Trophoblast cell (in vitro differentiated cells and primary cell): ENCODE measurements around the gene DDHD1.

Source experiments
- DNase-seq, 2 donors: peaks; one replicate each; pipeline ENCODE4 v3.0.0-alpha.2; 2016
- H2AFZ ChIP-seq: 2 replicates; pipeline ENCODE4 v1.6.1; 2013; ENCODE audit warnings: low read length, moderate library complexity, mild to moderate bottlenecking; ENCODE audit not compliant: insufficient read depth, poor library complexity
- H2AK5ac ChIP-seq: 2 replicates; pipeline ENCODE4 v1.6.1; 2013; ENCODE audit warnings: mild to moderate bottlenecking, low read length
- H2BK120ac ChIP-seq: 2 replicates; pipeline ENCODE4 v1.6.1; 2013; ENCODE audit warnings: low read length, mild to moderate bottlenecking, moderate library complexity; ENCODE audit not compliant: insufficient read depth, poor library complexity
- H2BK12ac ChIP-seq: 2 replicates; pipeline ENCODE4 v1.6.1; 2013; ENCODE audit warnings: mild to moderate bottlenecking, low read length, moderate library complexity
- H2BK5ac ChIP-seq: 2 replicates; pipeline ENCODE4 v1.6.1; 2013; ENCODE audit warnings: low read length, low read depth, moderate library complexity, mild to moderate bottlenecking; ENCODE audit not compliant: poor library complexity
- H3K14ac ChIP-seq: 2 replicates; pipeline ENCODE4 v1.6.1; 2013; ENCODE audit warnings: mild to moderate bottlenecking, low read length
- H3K18ac ChIP-seq: 2 replicates; pipeline ENCODE4 v1.6.1; 2013; ENCODE audit warnings: mild to moderate bottlenecking, low read length
- H3K23ac ChIP-seq: 2 replicates; pipeline ENCODE4 v1.6.1; 2013; ENCODE audit warnings: low read length
- H3K27ac ChIP-seq: 2 replicates; pipeline ENCODE4 v1.5.1; 2013; ENCODE audit warnings: low read depth, mild to moderate bottlenecking, inconsistent platforms, low read length, moderate library complexity
- H3K27me3 ChIP-seq: 2 replicates; pipeline ENCODE4 v1.6.1; 2013; ENCODE audit warnings: inconsistent platforms, mild to moderate bottlenecking, low read length, moderate library complexity; ENCODE audit not compliant: insufficient read depth
- H3K36me3 ChIP-seq, 2 experiments: 1 replicate in 1 of 2; 2 replicates in 1 of 2; pipeline ENCODE4 v1.6.1; 2013; ENCODE audit warnings: low read length in 2 of 2, mild to moderate bottlenecking in 2 of 2, moderate library complexity in 1 of 2; ENCODE audit not compliant: insufficient read depth in 2 of 2, control insufficient read depth in 1 of 2
- H3K4ac ChIP-seq: 2 replicates; pipeline ENCODE4 v1.6.1; 2013; ENCODE audit warnings: low read depth, mild to moderate bottlenecking, low read length, moderate library complexity
- H3K4me1 ChIP-seq, 2 experiments: 1 replicate in 1 of 2; 2 replicates in 1 of 2; pipeline ENCODE4 v1.6.1; 2013; ENCODE audit warnings: low read length in 2 of 2, mild to moderate bottlenecking in 2 of 2, moderate library complexity in 1 of 2; ENCODE audit not compliant: insufficient read depth in 2 of 2, control insufficient read depth in 1 of 2
- H3K4me2 ChIP-seq: 2 replicates; pipeline ENCODE4 v1.6.1; 2013; ENCODE audit warnings: inconsistent platforms, mild to moderate bottlenecking, low read length, moderate library complexity
- H3K4me3 ChIP-seq: 2 replicates; pipeline ENCODE4 v1.5.1; 2013; ENCODE audit warnings: mild to moderate bottlenecking, low read depth, low read length, inconsistent platforms
- H3K79me1 ChIP-seq: one replicate; pipeline ENCODE4 v1.6.1; 2013; ENCODE audit warnings: low read length
- H3K79me2 ChIP-seq: 2 replicates; pipeline ENCODE4 v1.6.1; 2013; ENCODE audit warnings: low read length, mild to moderate bottlenecking; ENCODE audit not compliant: control insufficient read depth, insufficient read depth, poor library complexity
- H3K9ac ChIP-seq: 2 replicates; pipeline ENCODE4 v1.6.1; 2013; ENCODE audit warnings: mild to moderate bottlenecking, low read length
- H3K9me3 ChIP-seq: 2 replicates; pipeline ENCODE4 v1.6.1; 2013; ENCODE audit warnings: low read depth, mild to moderate bottlenecking, control low read depth, inconsistent platforms, low read length; ENCODE audit not compliant: insufficient read depth
- H4K12ac ChIP-seq: 2 replicates; pipeline ENCODE4 v1.6.1; 2013; ENCODE audit warnings: low read depth, mild to moderate bottlenecking, low read length, moderate library complexity
- H4K8ac ChIP-seq: 2 replicates; pipeline ENCODE4 v1.6.1; 2013; ENCODE audit warnings: low read depth, mild to moderate bottlenecking, low read length, moderate library complexity
- H4K91ac ChIP-seq: one replicate; pipeline ENCODE4 v1.6.1; 2013; ENCODE audit warnings: low read depth, mild to moderate bottlenecking, low read length, moderate library complexity
- WGBS: extraction: QIAGEN DNeasy Blood & Tissue Kit; methylation state at CpG from one replicate; pipeline ENCODE4 v1.1.7; 2013; ENCODE audit warnings: missing lambda C conversion rate; ENCODE audit not compliant: insufficient read length, insufficient coverage; ENCODE audit errors: extremely low coverage; 5-methylcytosine and 5-hydroxymethylcytosine counted together

DDHD1 gene

DNA sequence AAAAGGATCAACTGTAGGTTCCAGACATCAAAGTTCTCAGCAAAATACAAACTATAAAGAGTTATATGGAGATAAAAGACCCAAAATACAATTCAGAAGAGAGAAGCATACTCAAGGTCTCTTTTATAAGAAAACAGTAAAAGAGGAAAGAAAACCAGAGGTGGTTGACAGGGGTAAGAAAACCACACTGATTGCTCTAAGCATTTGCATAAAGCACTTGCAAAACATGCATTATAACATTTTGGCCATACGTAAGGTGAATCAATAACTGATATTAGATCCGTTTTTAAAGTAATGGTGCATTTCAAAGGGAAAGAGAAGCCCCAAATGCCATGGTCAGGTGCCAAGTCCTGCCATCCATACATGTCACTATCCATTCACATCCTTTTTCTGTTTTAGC, 5.9 kb downstream of the DDHD1 start:
- no peak overlapping the region for H3K18ac ChIP-seq
- H3K23ac ChIP-seq: no peak overlapping the region
- no peak overlapping the region for H3K27ac ChIP-seq
- no peaks in the 10 kb centered on the region for H3K79me1 ChIP-seq
- no peak overlapping the region for H2BK120ac ChIP-seq
- H4K12ac ChIP-seq: no peak overlapping the region
- H3K79me2 ChIP-seq: peaks cover 3% of the 10 kb centered on the region
- H3K27me3 ChIP-seq: no peaks in the 10 kb centered on the region
- H4K8ac ChIP-seq: no peak overlapping the region
- H2BK5ac ChIP-seq: no peak overlapping the region
- no peak overlapping the region for H3K9ac ChIP-seq
- H4K91ac ChIP-seq: no peak overlapping the region
- no peak overlapping the region for H2AFZ ChIP-seq
- H3K4me2 ChIP-seq: no peak overlapping the region
- no peak overlapping the region for H3K14ac ChIP-seq
- no peaks in the 10 kb centered on the region for H3K36me3 ChIP-seq
- no peak overlapping the region for H3K4me3 ChIP-seq
- H3K4me1 ChIP-seq: peaks cover 4 to 7% of the 10 kb centered on the region in 2 experiments
- H3K4ac ChIP-seq: no peak overlapping the region
- no peaks in the 10 kb centered on the region for H3K9me3 ChIP-seq
- WGBS: no CpG with 5 or more reads among the region's 2 CpGs
- no peak for DNase-seq
- no peak overlapping the region for H2BK12ac ChIP-seq
- no peak overlapping the region for H2AK5ac ChIP-seq

DNA sequence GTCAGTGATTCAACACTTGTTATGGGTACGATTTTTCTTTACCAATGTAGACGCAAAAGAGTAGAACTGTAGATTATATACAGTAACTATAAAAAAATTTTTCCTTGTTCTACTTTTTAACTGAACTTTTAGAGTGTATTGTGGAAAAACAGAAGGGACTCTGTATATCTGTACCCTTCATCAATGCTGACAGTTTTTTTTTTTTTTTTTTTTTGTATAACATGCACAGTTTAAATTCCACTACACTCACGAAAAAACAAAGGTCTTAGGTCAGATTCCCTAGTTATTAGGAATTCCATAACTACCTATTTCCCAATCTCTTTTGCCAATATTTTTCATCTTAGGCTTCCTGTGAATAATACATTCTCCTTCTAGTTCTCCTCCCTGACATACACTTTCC, 6.4 kb downstream of the DDHD1 start:
- DNase-seq: no peak
- Histone ChIP-seq H3K4me3 (no peak overlapping the region), H3K4ac (no peak overlapping the region), H2AK5ac (no peak overlapping the region), H3K4me2 (no peak overlapping the region), H3K14ac (no peak overlapping the region), H2AFZ (no peak overlapping the region), H3K36me3 (no peaks in the 10 kb centered on the region), H4K12ac (no peak overlapping the region), H3K27me3 (no peaks in the 10 kb centered on the region), H3K4me1 (peaks cover 1 to 3% of the 10 kb centered on the region in 2 experiments), H2BK5ac (no peak overlapping the region), H4K8ac (no peak overlapping the region), H3K79me1 (no peaks in the 10 kb centered on the region), H2BK120ac (no peak overlapping the region), H2BK12ac (no peak overlapping the region), H3K27ac (no peak overlapping the region), H4K91ac (no peak overlapping the region), H3K9ac (no peak overlapping the region), H3K18ac (no peak overlapping the region), H3K79me2 (no peaks in the 10 kb centered on the region), H3K23ac (no peak overlapping the region), H3K9me3 (no peaks in the 10 kb centered on the region)
- WGBS: no CpG with 5 or more reads among the region's 3 CpGs

DNA sequence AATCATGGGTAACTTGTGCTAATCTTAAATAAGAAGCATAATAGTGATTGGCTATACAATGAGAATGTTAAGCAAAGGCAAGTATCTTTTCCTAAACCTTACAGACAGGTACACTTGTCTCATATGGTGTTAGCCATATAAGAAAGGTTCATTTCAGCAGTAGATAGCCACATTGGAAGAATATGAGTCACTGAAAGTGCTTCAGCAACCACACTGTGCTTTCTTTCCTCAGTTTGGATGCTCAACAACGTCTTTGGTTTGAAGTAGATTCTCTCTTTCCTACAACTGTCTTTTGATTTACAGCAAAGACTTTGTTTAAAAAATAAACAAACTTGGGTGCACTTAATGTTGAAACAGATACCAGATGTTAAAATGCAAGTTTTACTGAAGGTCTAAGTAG, 8.9 kb downstream of the DDHD1 start:
- Histone ChIP-seq H3K18ac (no peak overlapping the region), H3K14ac (no peak overlapping the region), H3K9ac (no peak overlapping the region)

DNA sequence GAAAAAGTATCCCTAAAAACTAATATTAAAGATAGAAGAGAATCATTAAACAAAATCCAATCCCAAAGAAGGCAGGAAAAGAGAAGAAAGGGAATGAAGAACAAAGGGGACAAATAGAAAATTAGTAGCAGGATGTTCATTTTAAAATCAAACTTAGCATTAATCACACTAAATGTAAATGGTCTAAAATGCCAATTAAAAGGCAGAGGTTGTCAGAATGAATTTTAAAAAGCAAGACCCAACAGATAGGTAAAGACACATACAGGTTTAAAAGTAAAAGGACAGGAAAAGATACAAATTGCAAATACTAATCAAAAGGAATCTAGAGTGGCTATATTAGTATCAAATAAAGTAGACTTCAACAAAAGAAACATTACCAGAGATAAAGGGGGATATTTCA, 12.5 kb downstream of the DDHD1 start:
- no peak overlapping the region for H2AK5ac ChIP-seq
- no peak overlapping the region for H3K4me2 ChIP-seq
- H3K79me1 ChIP-seq: no peaks in the 10 kb centered on the region
- H3K9ac ChIP-seq: no peak overlapping the region
- no peak overlapping the region for H4K91ac ChIP-seq
- H2BK12ac ChIP-seq: no peak overlapping the region
- no peaks in the 10 kb centered on the region for H3K27me3 ChIP-seq
- no peak overlapping the region for H3K14ac ChIP-seq
- H2BK5ac ChIP-seq: no peak overlapping the region
- H2BK120ac ChIP-seq: no peak overlapping the region
- no peak overlapping the region for H3K18ac ChIP-seq
- no peak overlapping the region for H3K4me3 ChIP-seq
- H3K36me3 ChIP-seq: no peaks in the 10 kb centered on the region
- DNase-seq: no peak
- H2AFZ ChIP-seq: no peak overlapping the region
- no peaks in the 10 kb centered on the region for H3K9me3 ChIP-seq
- H3K4ac ChIP-seq: no peak overlapping the region
- no peaks in the 10 kb centered on the region for H3K79me2 ChIP-seq
- no peak overlapping the region for H3K23ac ChIP-seq
- H4K12ac ChIP-seq: no peak overlapping the region
- no peaks in the 10 kb centered on the region for H3K4me1 ChIP-seq
- H3K27ac ChIP-seq: no peak overlapping the region
- no peak overlapping the region for H4K8ac ChIP-seq

More for the DNA sequence above, 8.9 kb downstream of the DDHD1 start:
- no peak overlapping the region for H4K91ac ChIP-seq
- no peak overlapping the region for H3K23ac ChIP-seq
- H3K79me2 ChIP-seq: no peaks in the 10 kb centered on the region
- no peak overlapping the region for H2BK120ac ChIP-seq
- H2AFZ ChIP-seq: no peak overlapping the region
- no peak for DNase-seq
- WGBS: no CpG with 5 or more reads among the region's 1 CpG
- H3K9me3 ChIP-seq: no peaks in the 10 kb centered on the region
- no peak overlapping the region for H4K12ac ChIP-seq
- H2BK5ac ChIP-seq: no peak overlapping the region
- H3K27ac ChIP-seq: no peak overlapping the region
- no peak overlapping the region for H3K4me2 ChIP-seq
- no peak overlapping the region for H3K4ac ChIP-seq
- H3K79me1 ChIP-seq: no peaks in the 10 kb centered on the region
- no peaks in the 10 kb centered on the region for H3K4me1 ChIP-seq
- no peaks in the 10 kb centered on the region for H3K36me3 ChIP-seq
- H4K8ac ChIP-seq: no peak overlapping the region
- H3K27me3 ChIP-seq: no peaks in the 10 kb centered on the region
- no peak overlapping the region for H3K4me3 ChIP-seq
- H2AK5ac ChIP-seq: no peak overlapping the region
- no peak overlapping the region for H2BK12ac ChIP-seq
